GM12892 (cell line): ENCODE data around the gene TMPRSS13.

Source experiments
- POLR2A ChIP-seq: IDR thresholded peaks from 2 replicates; pipeline ENCODE4 v1.6.1; 2011; ENCODE audit warnings: low read depth, low read length, control low read depth
- TAF1 ChIP-seq: IDR thresholded peaks from 2 replicates; pipeline ENCODE4 v1.6.1; 2011; ENCODE audit warnings: low read depth, mild to moderate bottlenecking, control low read depth, low read length, borderline replicate concordance

GRCh38 chr11:117931331-117931950, 2.2 kb upstream of the TMPRSS13 start:
- TF ChIP-seq POLR2A (no peak), TAF1 (no peak)
